Panc1 (cell line): ENCODE data around the gene BAZ2B. TPM values are rescaled to one million over a fixed set of nuclear protein-coding genes. Genes with fewer than 3 reads are reported as not detected.

Experiments
- ATAC-seq: fragments of 200-7000 bp; cut with Tn5 transposase; 2 replicates; pipeline ENCODE4 v1.9.1; 2020; ENCODE audit warnings: mild to moderate bottlenecking, moderate library complexity
- BruUV-seq: library from RNA; stranded (reverse); fragments of 400-500 nt; replicated peaks from 2 replicates; lab custom pipeline; 2021; lab: Mats Ljungman, UMichigan
- CTCF ChIA-PET: fragments of 300-600 bp; sonication (Branson Sonifier 250); formaldehyde crosslinking; loops from one replicate; lab custom pipeline; 2022; ENCODE audit warnings: antibody characterized with exemption; lab: Charles Lee
- POLR2A ChIA-PET: fragments of 300-600 bp; sonication (Branson Sonifier 250); formaldehyde crosslinking; loops from one replicate; lab custom pipeline; 2022; ENCODE audit warnings: antibody characterized with exemption; lab: Charles Lee
- DNase-seq: peaks from one replicate; pipeline ENCODE4 v3.0.0-alpha.2; 2010; ENCODE audit warnings: low read depth, low spot score
- H3K27ac ChIP-seq: 2 replicates; pipeline ENCODE4 v1.5.1; 2011; ENCODE audit warnings: mild to moderate bottlenecking, low read length, inconsistent platforms
- H3K27me3 ChIP-seq: fragments of 200-500 bp; sonication (Bioruptor generic); 2 replicates; pipeline ENCODE4 v1.6.0; 2014; ENCODE audit warnings: low read length, inconsistent platforms; ENCODE audit not compliant: control insufficient read depth, insufficient read depth
- H3K36me3 ChIP-seq: fragments of 200-500 bp; sonication (Bioruptor generic); 2 replicates; pipeline ENCODE4 v1.5.1; 2014; ENCODE audit warnings: inconsistent platforms, mild to moderate bottlenecking, low read length, moderate library complexity; ENCODE audit not compliant: control insufficient read depth, insufficient read depth
- H3K4me1 ChIP-seq: 2 replicates; pipeline ENCODE4 v1.5.1; 2011; ENCODE audit warnings: inconsistent platforms, mild to moderate bottlenecking, low read length, moderate library complexity; ENCODE audit not compliant: control insufficient read depth, insufficient read depth
- H3K4me3 ChIP-seq, 2 experiments: 2 replicates each; pipeline ENCODE4 v1.5.1; 2011 to 2012; ENCODE audit warnings: low read depth in 2 of 2, low read length in 2 of 2, mild to moderate bottlenecking in 2 of 2, inconsistent platforms in 1 of 2, moderate library complexity in 1 of 2
- H3K9me3 ChIP-seq: fragments of 200-500 bp; sonication (Bioruptor generic); 2 replicates; pipeline ENCODE4 v1.5.1; 2014; ENCODE audit warnings: low read depth, mild to moderate bottlenecking, inconsistent platforms, low read length, moderate library complexity; ENCODE audit not compliant: control insufficient read depth, insufficient read depth
- CTCF ChIP-seq: fragments of 450-650 bp; IDR thresholded peaks from 2 replicates; pipeline ENCODE4 v1.5.1; 2017; ENCODE audit warnings: mild to moderate bottlenecking
- POLR2AphosphoS5 ChIP-seq: IDR thresholded peaks from 2 replicates; pipeline ENCODE4 v1.6.1; 2012; ENCODE audit warnings: mild to moderate bottlenecking, low read depth, low read length, moderate library complexity
- REST ChIP-seq, 2 experiments: IDR thresholded peaks; 2 replicates each; pipeline ENCODE4 v1.6.1; 2011 to 2012; ENCODE audit warnings: low read depth in 2 of 2, control low read depth in 1 of 2, low read length in 1 of 2, mild to moderate bottlenecking in 1 of 2, moderate library complexity in 1 of 2; ENCODE audit not compliant: insufficient read depth in 1 of 2
- SIN3A ChIP-seq: IDR thresholded peaks from 2 replicates; pipeline ENCODE4 v1.6.1; 2012; ENCODE audit warnings: low read depth, mild to moderate bottlenecking, low read length, moderate library complexity, borderline replicate concordance; ENCODE audit not compliant: insufficient read depth
- TCF7L2 ChIP-seq: IDR thresholded peaks from 2 replicates; pipeline ENCODE4 v1.6.1; 2011; ENCODE audit warnings: mild to moderate bottlenecking, low read depth, low read length, inconsistent platforms
- in situ Hi-C: cut with HindIII; loops from 2 replicates; pipeline ENCODE4 v1.10.0; 2016; ENCODE audit warnings: low sequenced_read_pairs, low pct_unique_long_range_greater_than_20kb
- intact Hi-C: fragments of 100-400 bp; cut with micrococcal nuclease; formaldehyde crosslinking; loops from one replicate; pipeline ENCODE4 v1.10.0; 2022; ENCODE audit not compliant: unreplicated experiment
- total RNA-seq: library from RNA; stranded (reverse); gene quantifications from one replicate; pipeline ENCODE4 v1.2.1, GENCODE V29; 2021; ENCODE audit not compliant: unreplicated experiment

Gene BAZ2B
- total RNA-seq, 1 experiment from 2014 or later, result 38.6 TPM

GRCh38 chr2:159518321-159519005, 97.9 kb downstream of the BAZ2B start:
- Histone ChIP-seq H3K36me3 (peaks cover 2% of the 10 kb centered on the region; the same call in 1 of the 2 replicates), H3K27me3 (no peaks in the 10 kb centered on the region), H3K9me3 (no peaks in the 10 kb centered on the region), H3K27ac (no peak overlapping the region), H3K4me3 (no peak overlapping the region), H3K4me1 (peaks cover 6% of the 10 kb centered on the region; the same call in 1 of the 2 replicates)
- no TSS peak for BruUV-seq
- in situ Hi-C loops (no loop called here), intact Hi-C loops (no loop called here)
- DNase-seq, result no peak
- no peak for ATAC-seq
- CTCF ChIA-PET, result no interaction called here
- POLR2A ChIA-PET, result interaction anchor here (0.6 kb wide), 1 partner anchor 39 kb away, joined by 6 read pairs; no protein-coding TSS in a partner anchor
- TF ChIP-seq POLR2AphosphoS5, result no peak
- TF ChIP-seq CTCF, result no peak
- TF ChIP-seq SIN3A, result no peak
- no peak for TF ChIP-seq TCF7L2
- no peak for TF ChIP-seq REST (IDR thresholded peaks at IDR 0.05; ENCODE audit: insufficient read depth in 1 of 2, low read depth in 2 of 2, low read length in 1 of 2)

- Histone ChIP-seq H3K27ac (peak overlapping the region; percentile 67; the same call in 1 of the 2 replicates), H3K9me3 (no peaks in the 10 kb centered on the region), H3K4me1 (peaks cover 6% of the 10 kb centered on the region; the same call in 1 of the 2 replicates), H3K27me3 (no peaks in the 10 kb centered on the region), H3K4me3 (peak overlapping the region; percentile 29 to 40), H3K36me3 (peaks cover 2% of the 10 kb centered on the region; the same call in 1 of the 2 replicates)
- peak; percentile 60; the same call in 1 of the 2 replicates for ATAC-seq
- no TSS peak for BruUV-seq
- no peak for TF ChIP-seq REST (IDR thresholded peaks at IDR 0.05; ENCODE audit: insufficient read depth in 1 of 2, low read depth in 2 of 2, low read length in 1 of 2)
- no peak for TF ChIP-seq CTCF
- no peak for TF ChIP-seq POLR2AphosphoS5
- TF ChIP-seq TCF7L2, result no peak
- no peak for TF ChIP-seq SIN3A
- POLR2A ChIA-PET, result no interaction called here
- CTCF ChIA-PET, result no interaction called here
- intact Hi-C loops (no loop called here), in situ Hi-C loops (no loop called here)
- no peak for DNase-seq
Measured at GRCh38 chr2:159516241-159516758, 100.0 kb downstream of the BAZ2B start.
